Measurements from ENCODE around the gene TRIM54. TPM values are rescaled to one million over a fixed set of nuclear protein-coding genes. Genes with fewer than 3 reads are reported as not detected.
A peak's percentile ranks its signal among the peaks of the same experiment; 100 is the strongest.

TRIM54 gene
- total and polyA plus RNA-seq, 4 donors, result 0.03 TPM; not detected in 3

GRCh38 chr2:27322301-27322765 lies 40.1 kb downstream of the TRIM54 start:
- Histone ChIP-seq H3K36me3 (ENCODE audit: control insufficient read depth in 4 of 4, insufficient read depth in 3 of 4, low read depth in 1 of 4, low read length in 3 of 4) (peaks cover 3 to 15% (median 13%) of the 10 kb centered on the region in 4 donors), H3K9me3 (ENCODE audit: control insufficient read depth in 4 of 4, low read length in 3 of 4) (no peaks in the 10 kb centered on the region), H3K27ac (ENCODE audit: low read depth in 1 of 2, low read length in 2 of 2) (peak overlapping the region; percentile 94 to 95), H3K4me3 (ENCODE audit: low read depth in 1 of 3, low read length in 3 of 3) (peak overlapping the region; percentile 79 to 94 (median 84)), H3K4me1 (ENCODE audit: control insufficient read depth in 4 of 4, insufficient read depth in 4 of 4, low read length in 3 of 4) (peaks cover 5 to 22% (median 15%) of the 10 kb centered on the region in 4 donors), H3K9ac (ENCODE audit: low read depth in 1 of 2, low read length in 2 of 2) (peak overlapping the region; percentile 89 to 98), H3K27me3 (ENCODE audit: control insufficient read depth in 4 of 4, insufficient read depth in 4 of 4, low read length in 3 of 4) (no peaks in the 10 kb centered on the region)
- 9% methylated on average over 10 of the region's 10 CpGs for WGBS
- TF ChIP-seq ZBTB33 (IDR thresholded peaks at IDR 0.05), result no peak
- TF ChIP-seq ATF3 (IDR thresholded peaks at IDR 0.05), result no peak
- no peak for TF ChIP-seq HNF4A (conservative IDR thresholded peaks at IDR 0.05)
- TF ChIP-seq EGR1 (IDR thresholded peaks at IDR 0.05; ENCODE audit: low read depth in 2 of 2), result no peak
- no peak for TF ChIP-seq GABPA (IDR thresholded peaks at IDR 0.05 in 1 of 2, conservative IDR thresholded peaks at IDR 0.05 in 1 of 2)
- no peak for DNase-seq (ENCODE audit: low spot score)

GRCh38 chr2:27322766-27323595 lies 40.8 kb downstream of the TRIM54 start, which contains the start of gene MPV17:
Gene MPV17 (minus strand): TSS chr2:27323097. CDS start chr2:27322517, 580 bp downstream.
- peak within 1 kb of the TSS; percentile 79 to 94 (median 84) for H3K4me3 ChIP-seq (ENCODE audit: low read depth in 1 of 3, low read length in 3 of 3)
- H3K4me1 ChIP-seq (ENCODE audit: control insufficient read depth in 4 of 4, insufficient read depth in 4 of 4, low read length in 3 of 4), result peaks cover 5 to 22% (median 15%) of the 10 kb centered on the region in 4 donors
- peak within 1 kb of the TSS; percentile 89 to 98 for H3K9ac ChIP-seq (ENCODE audit: low read depth in 1 of 2, low read length in 2 of 2)
- DNase-seq (ENCODE audit: low spot score), result peak; percentile 90
- peak within 1 kb of the TSS; percentile 94 to 95 for H3K27ac ChIP-seq (ENCODE audit: low read depth in 1 of 2, low read length in 2 of 2)
- under 1% methylated on average over 39 of the region's 39 CpGs for WGBS
- no peaks in the 10 kb centered on the region for H3K9me3 ChIP-seq (ENCODE audit: control insufficient read depth in 4 of 4, low read length in 3 of 4)
- TF ChIP-seq SP1 (IDR thresholded peaks at IDR 0.05), result peak; percentile 47
- TF ChIP-seq YY1 (IDR thresholded peaks at IDR 0.05), result peak; percentile 87
- TF ChIP-seq GABPA (IDR thresholded peaks at IDR 0.05 in 1 of 2, conservative IDR thresholded peaks at IDR 0.05 in 1 of 2), result peak; percentile 73 to 95
- peak in 1 of 2 donors; percentile 11 for TF ChIP-seq JUND (IDR thresholded peaks at IDR 0.05)
- no peak for TF ChIP-seq CTCF (IDR thresholded peaks at IDR 0.05; ENCODE audit: low read depth, low read length, missing input control)
- no peak for TF ChIP-seq HNF4A (conservative IDR thresholded peaks at IDR 0.05)
- no peak for TF ChIP-seq TAF1 (conservative IDR thresholded peaks at IDR 0.05)
- TF ChIP-seq ATF3 (IDR thresholded peaks at IDR 0.05), result no peak
- TF ChIP-seq RAD21 (IDR thresholded peaks at IDR 0.05), result no peak
- no peak for TF ChIP-seq NR2F2 (IDR thresholded peaks at IDR 0.05)
- no peak for TF ChIP-seq EGR1 (IDR thresholded peaks at IDR 0.05; ENCODE audit: low read depth in 2 of 2)
- no peak for TF ChIP-seq FOXA1 (IDR thresholded peaks at IDR 0.05)
- peak; percentile 37 for TF ChIP-seq ZBTB33 (IDR thresholded peaks at IDR 0.05)
- TF ChIP-seq MAX (IDR thresholded peaks at IDR 0.05), result peak; percentile 31
- no peak for TF ChIP-seq HNF4G (IDR thresholded peaks at IDR 0.05)
- TF ChIP-seq REST (IDR thresholded peaks at IDR 0.05), result peak; percentile 59
- TF ChIP-seq RXRA (IDR thresholded peaks at IDR 0.05), result no peak
- no peak for TF ChIP-seq FOXA2 (IDR thresholded peaks at IDR 0.05)
- no peaks in the 10 kb centered on the region for H3K27me3 ChIP-seq (ENCODE audit: control insufficient read depth in 4 of 4, insufficient read depth in 4 of 4, low read length in 3 of 4)
- H3K36me3 ChIP-seq (ENCODE audit: control insufficient read depth in 4 of 4, insufficient read depth in 3 of 4, low read depth in 1 of 4, low read length in 3 of 4), result peaks cover 6 to 19% (median 16%) of the 10 kb centered on the region in 4 donors
